RWPE1 (cell line): ENCODE measurements around the gene BLID.

Experiments used
- CTCF ChIA-PET: fragments of 350-600 bp; sonication (Branson Sonifier 250); formaldehyde crosslinking; extraction: SDS; loops from one replicate; lab custom pipeline; 2021; lab: Yijun Ruan, JAX
- POLR2A ChIA-PET: fragments of 400-600 bp; formaldehyde crosslinking; extraction: SDS; loops from one replicate; lab custom pipeline; 2020; ENCODE audit warnings: antibody characterized with exemption; ENCODE audit not compliant: low non-redundant PET; lab: Yijun Ruan, JAX
- DNase-seq: peaks from one replicate; pipeline ENCODE4 v3.0.0; 2012; ENCODE audit warnings: low spot score
- H3K27ac ChIP-seq: fragments of 450-650 bp; 2 replicates; pipeline ENCODE4 v1.5.1; 2017
- TF ChIP-seq, protein P1 (sequence below): fragments of 450-650 bp; conservative IDR thresholded peaks from 2 replicates; pipeline ENCODE4 v1.5.1; 2017; ENCODE audit warnings: low read depth, mild to moderate bottlenecking

Gene BLID

DNA sequence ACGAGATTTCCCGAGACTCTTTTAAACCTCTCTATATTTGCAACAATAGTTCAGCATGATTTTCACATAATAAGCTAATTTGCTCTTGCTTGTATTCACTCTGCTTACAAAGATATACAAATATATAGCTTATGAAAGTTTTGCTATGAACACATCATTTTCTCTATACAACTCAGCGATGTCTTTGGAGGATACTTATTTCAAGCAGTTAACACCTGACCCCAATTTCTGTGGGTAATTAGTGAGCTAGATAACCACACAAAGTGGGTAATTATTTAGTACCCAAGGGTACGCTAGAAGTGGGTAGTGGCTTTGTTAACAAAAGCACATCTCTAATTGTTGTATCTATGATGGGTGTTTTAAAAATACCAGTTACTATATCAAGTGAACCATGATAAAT, 12.3 kb downstream of the BLID start:
- no peak for DNase-seq
- no peak overlapping the region for H3K27ac ChIP-seq
- CTCF ChIA-PET, result no interaction called here
- POLR2A ChIA-PET, result no interaction called here
- TF ChIP-seq, protein P1, sequence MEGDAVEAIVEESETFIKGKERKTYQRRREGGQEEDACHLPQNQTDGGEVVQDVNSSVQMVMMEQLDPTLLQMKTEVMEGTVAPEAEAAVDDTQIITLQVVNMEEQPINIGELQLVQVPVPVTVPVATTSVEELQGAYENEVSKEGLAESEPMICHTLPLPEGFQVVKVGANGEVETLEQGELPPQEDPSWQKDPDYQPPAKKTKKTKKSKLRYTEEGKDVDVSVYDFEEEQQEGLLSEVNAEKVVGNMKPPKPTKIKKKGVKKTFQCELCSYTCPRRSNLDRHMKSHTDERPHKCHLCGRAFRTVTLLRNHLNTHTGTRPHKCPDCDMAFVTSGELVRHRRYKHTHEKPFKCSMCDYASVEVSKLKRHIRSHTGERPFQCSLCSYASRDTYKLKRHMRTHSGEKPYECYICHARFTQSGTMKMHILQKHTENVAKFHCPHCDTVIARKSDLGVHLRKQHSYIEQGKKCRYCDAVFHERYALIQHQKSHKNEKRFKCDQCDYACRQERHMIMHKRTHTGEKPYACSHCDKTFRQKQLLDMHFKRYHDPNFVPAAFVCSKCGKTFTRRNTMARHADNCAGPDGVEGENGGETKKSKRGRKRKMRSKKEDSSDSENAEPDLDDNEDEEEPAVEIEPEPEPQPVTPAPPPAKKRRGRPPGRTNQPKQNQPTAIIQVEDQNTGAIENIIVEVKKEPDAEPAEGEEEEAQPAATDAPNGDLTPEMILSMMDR, result no peak

DNA sequence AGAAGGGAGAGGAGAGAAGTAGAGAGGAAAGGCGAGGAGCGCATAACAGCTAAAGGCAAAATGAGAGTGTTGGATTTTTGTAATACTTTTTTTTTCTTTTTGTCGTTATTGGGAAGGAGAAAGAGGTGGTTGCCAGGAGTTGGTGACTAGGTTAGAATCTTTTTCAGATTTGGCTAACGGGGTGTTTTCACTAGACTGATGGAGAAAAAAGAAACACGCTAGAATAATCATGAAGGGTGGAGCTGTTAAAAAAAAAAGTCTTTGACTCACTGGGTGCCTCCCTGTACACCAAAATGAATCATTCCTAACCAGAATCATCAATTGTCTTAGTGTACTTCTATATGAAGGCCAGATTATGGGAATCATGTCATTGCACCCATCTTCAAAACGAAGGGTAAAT, 12.7 kb downstream of the BLID start:
- peak; percentile 30 for DNase-seq
- CTCF ChIA-PET, result no interaction called here
- no peak overlapping the region for H3K27ac ChIP-seq
- POLR2A ChIA-PET, result no interaction called here
- TF ChIP-seq, protein P1, result no peak

DNA sequence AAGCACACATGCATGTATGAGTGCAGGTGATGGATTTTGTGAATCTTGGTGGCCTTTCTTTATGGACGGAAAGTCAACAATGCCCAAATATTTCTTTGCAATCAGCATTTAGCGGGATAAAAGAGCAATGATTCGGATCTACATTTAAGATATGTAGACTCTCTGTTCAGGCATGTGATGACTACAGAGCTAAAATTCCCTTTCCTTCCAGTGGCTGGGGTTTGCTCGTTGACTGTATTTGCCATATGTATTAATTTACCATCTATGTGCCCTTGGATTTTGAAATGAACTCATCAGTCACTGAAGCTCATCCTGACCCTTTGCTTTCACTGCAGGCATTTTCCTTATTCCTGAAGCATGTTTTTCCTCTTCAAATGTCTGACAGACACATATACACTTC, 13.6 kb downstream of the BLID start:
- no peak overlapping the region for H3K27ac ChIP-seq
- ChIA-PET CTCF (no interaction called here), POLR2A (interaction anchor here (0.6 to 0.8 kb wide), 2 partner anchors 108 to 1102 kb away, joined by 3 read pairs; no protein-coding TSS in a partner anchor)
- DNase-seq, result no peak
- TF ChIP-seq, protein P1, result no peak

DNA sequence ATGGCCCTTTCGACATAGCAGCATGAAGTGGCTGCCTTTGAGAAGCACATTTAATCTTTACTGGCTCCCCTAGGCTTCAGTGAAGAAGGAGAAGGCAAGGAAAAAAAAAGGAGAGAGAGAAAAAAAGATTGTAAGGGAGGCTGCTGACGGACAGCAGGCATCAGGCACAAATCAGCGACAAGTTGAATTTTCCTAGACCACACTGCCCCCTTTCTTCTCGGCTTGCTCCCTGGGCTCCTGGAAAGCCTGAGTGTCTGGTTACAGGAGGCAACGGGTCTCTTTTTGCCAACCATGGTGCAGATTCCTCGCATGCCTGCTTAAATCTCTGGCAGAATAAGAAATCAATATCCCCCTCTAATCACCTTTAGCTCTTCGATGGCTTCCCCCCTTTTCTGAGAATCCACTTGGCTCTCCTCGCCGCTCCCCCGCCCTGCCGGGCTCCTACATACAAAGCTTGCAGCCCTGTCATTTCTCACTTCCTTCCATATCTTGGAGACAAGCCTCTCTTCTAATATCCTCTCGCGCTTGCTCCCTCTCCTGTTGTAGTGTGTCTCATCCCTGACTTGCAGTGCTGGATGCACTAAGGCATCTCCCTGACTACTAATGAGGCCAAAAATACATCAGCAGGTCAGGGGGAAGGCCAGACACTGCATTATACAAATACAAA, 14.3 kb downstream of the BLID start:
- ChIA-PET POLR2A (interaction anchor here (0.6 to 0.8 kb wide), 2 partner anchors 108 to 1101 kb away, joined by 3 read pairs; no protein-coding TSS in a partner anchor), CTCF (interaction anchor here (0.6 kb wide), 1 partner anchor 239 kb away, joined by 3 read pairs; no protein-coding TSS in a partner anchor)
- no peak for DNase-seq
- H3K27ac ChIP-seq, result peak overlapping the region; percentile 20; the same call in 1 of the 2 replicates
- TF ChIP-seq, protein P1, result no peak

DNA sequence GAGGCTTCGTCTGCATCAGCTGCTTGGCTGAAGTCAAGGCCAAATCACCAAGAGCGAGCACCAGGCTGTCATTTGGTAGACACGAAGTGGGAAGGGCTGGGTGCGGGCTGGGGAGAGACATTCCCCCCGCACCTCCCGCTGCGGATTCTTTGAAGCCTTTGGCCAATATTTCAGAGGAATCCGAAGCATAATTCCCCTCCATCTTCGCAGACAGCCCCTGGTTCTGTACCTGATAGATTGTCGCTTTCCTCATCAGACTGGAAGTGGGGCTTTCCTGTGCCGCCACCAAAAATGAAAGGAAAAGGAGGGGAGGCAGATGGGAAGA, 15.3 kb downstream of the BLID start:
- CTCF ChIA-PET, result interaction anchor here (0.6 kb wide), 1 partner anchor 346 kb away, joined by 3 read pairs; no protein-coding TSS in a partner anchor
- TF ChIP-seq, protein P1, result no peak
- POLR2A ChIA-PET, result no interaction called here
- H3K27ac ChIP-seq, result no peak overlapping the region
- no peak for DNase-seq

DNA sequence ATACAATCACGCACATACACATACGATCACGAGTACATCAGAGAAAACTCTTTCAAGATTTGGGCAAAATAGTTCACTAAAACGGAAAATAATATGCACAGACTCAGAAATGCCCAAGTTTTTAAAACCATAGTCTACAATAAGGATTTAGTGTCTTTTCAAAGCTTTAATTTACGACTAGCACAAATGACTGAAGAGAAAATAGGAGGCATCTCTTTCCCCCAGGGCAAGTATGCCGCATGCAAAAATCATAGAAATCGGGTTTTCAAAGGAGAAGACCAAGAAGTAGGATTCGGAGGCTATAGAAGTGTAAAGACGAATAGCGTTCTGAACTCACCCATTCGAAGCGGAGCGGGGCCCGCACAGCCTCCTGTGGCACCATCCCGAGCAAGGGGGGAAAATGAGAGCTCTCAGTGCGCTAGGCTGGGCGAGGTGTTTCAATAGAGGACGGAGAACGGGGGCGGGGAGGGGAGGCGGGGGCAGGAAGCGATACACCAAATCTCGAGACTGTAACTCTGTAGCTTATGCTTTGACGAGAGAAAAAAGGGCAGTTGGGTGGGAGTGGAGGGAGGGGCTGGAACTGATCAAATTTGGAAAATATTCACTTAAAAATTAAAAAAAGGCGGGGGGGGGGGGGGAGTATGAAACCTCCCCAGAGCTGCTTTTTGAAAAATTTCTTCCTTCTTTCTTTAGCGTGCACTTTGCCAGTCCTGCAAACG, 15.8 kb downstream of the BLID start:
- TF ChIP-seq, protein P1, result no peak
- CTCF ChIA-PET, result interaction anchor here (0.6 kb wide), 1 partner anchor 346 kb away, joined by 3 read pairs; no protein-coding TSS in a partner anchor
- DNase-seq, result no peak
- POLR2A ChIA-PET, result no interaction called here
- no peak overlapping the region for H3K27ac ChIP-seq
